ENCODE data around the gene FIBIN.

Gene FIBIN

DNA sequence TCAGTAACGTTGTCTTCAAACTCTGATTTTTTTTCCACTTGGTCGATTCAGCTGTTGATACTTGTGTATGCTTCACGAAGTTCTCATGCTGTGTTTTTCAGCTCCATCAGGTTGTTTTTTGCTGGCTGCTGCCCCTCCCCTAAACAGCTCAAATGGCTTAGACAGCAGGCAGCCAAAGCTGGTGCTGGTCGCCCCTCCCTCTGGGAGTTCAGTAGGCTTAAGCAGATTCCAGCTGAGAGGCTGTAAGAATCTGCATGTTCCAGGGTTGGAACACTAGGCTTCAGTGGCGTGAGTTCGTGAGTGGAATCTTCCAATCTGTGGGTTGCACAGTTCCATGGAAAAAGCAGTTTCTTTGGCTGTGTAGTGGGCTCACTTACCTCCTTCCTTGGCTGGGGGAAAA lies 10.3 kb upstream of the FIBIN start:
- no peak for TF ChIP-seq CEBPB (IDR thresholded peaks at IDR 0.05)
- TF ChIP-seq TAF1 (IDR thresholded peaks at IDR 0.05; ENCODE audit: low read depth): no peak
- no peak for TF ChIP-seq TCF12 (IDR thresholded peaks at IDR 0.05; ENCODE audit: low read depth)
- no peak for TF ChIP-seq ZBTB7A (IDR thresholded peaks at IDR 0.05; ENCODE audit: low read depth)
- TF ChIP-seq CREB1 (IDR thresholded peaks at IDR 0.05; ENCODE audit: low read depth): no peak
- TF ChIP-seq, protein P1, sequence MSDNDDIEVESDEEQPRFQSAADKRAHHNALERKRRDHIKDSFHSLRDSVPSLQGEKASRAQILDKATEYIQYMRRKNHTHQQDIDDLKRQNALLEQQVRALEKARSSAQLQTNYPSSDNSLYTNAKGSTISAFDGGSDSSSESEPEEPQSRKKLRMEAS (IDR thresholded peaks at IDR 0.05): no peak
- TF ChIP-seq, protein P2, sequence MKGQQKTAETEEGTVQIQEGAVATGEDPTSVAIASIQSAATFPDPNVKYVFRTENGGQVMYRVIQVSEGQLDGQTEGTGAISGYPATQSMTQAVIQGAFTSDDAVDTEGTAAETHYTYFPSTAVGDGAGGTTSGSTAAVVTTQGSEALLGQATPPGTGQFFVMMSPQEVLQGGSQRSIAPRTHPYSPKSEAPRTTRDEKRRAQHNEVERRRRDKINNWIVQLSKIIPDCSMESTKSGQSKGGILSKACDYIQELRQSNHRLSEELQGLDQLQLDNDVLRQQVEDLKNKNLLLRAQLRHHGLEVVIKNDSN (IDR thresholded peaks at IDR 0.05): no peak
- no peak for TF ChIP-seq YY1 (IDR thresholded peaks at IDR 0.05; ENCODE audit: low read depth)
- TF ChIP-seq NFIC (IDR thresholded peaks at IDR 0.05): no peak
- TF ChIP-seq FOXM1 (IDR thresholded peaks at IDR 0.05; ENCODE audit: borderline replicate concordance, low read depth): no peak

DNA sequence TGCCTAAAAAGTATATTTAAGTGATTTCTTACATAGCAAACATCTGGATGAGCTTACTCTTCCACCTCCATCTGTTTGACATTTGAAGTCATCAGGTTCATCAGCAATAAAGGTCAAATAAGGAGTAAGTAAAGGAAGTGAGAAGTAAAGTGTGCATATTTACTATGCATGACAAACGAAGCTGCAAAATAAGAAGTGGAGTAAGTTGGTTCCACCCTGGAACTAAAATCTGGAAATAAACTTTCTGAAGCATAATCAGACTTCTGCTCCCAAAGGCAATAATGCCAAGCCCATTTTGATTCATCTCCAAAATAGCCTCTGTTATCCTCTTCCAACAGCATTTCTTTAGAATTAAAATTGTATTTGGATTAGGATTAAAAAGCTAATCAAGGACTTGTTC lies 8.4 kb upstream of the FIBIN start:
- no peak for TF ChIP-seq FOXM1 (IDR thresholded peaks at IDR 0.05; ENCODE audit: borderline replicate concordance, low read depth)
- TF ChIP-seq CEBPB (IDR thresholded peaks at IDR 0.05): no peak
- TF ChIP-seq, protein P2 (IDR thresholded peaks at IDR 0.05): no peak
- TF ChIP-seq YY1 (IDR thresholded peaks at IDR 0.05; ENCODE audit: low read depth): no peak
- TF ChIP-seq, protein P3, sequence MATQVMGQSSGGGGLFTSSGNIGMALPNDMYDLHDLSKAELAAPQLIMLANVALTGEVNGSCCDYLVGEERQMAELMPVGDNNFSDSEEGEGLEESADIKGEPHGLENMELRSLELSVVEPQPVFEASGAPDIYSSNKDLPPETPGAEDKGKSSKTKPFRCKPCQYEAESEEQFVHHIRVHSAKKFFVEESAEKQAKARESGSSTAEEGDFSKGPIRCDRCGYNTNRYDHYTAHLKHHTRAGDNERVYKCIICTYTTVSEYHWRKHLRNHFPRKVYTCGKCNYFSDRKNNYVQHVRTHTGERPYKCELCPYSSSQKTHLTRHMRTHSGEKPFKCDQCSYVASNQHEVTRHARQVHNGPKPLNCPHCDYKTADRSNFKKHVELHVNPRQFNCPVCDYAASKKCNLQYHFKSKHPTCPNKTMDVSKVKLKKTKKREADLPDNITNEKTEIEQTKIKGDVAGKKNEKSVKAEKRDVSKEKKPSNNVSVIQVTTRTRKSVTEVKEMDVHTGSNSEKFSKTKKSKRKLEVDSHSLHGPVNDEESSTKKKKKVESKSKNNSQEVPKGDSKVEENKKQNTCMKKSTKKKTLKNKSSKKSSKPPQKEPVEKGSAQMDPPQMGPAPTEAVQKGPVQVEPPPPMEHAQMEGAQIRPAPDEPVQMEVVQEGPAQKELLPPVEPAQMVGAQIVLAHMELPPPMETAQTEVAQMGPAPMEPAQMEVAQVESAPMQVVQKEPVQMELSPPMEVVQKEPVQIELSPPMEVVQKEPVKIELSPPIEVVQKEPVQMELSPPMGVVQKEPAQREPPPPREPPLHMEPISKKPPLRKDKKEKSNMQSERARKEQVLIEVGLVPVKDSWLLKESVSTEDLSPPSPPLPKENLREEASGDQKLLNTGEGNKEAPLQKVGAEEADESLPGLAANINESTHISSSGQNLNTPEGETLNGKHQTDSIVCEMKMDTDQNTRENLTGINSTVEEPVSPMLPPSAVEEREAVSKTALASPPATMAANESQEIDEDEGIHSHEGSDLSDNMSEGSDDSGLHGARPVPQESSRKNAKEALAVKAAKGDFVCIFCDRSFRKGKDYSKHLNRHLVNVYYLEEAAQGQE (IDR thresholded peaks at IDR 0.05; ENCODE audit: low read depth): no peak
- no peak for TF ChIP-seq TEAD4 (IDR thresholded peaks at IDR 0.05)
- no peak for TF ChIP-seq TCF12 (IDR thresholded peaks at IDR 0.05; ENCODE audit: low read depth)
- no peak for TF ChIP-seq EGR1 (IDR thresholded peaks at IDR 0.05)
- TF ChIP-seq CREB1 (IDR thresholded peaks at IDR 0.05; ENCODE audit: low read depth): no peak
- TF ChIP-seq ZBTB7A (IDR thresholded peaks at IDR 0.05; ENCODE audit: low read depth): no peak
- TF ChIP-seq RAD21 (IDR thresholded peaks at IDR 0.05; ENCODE audit: low read depth): no peak
- no peak for TF ChIP-seq EP300 (IDR thresholded peaks at IDR 0.05; ENCODE audit: borderline replicate concordance)
- TF ChIP-seq, protein P1 (IDR thresholded peaks at IDR 0.05): no peak
- TF ChIP-seq NFIC (IDR thresholded peaks at IDR 0.05): no peak
- no peak for TF ChIP-seq TAF1 (IDR thresholded peaks at IDR 0.05; ENCODE audit: low read depth)

DNA sequence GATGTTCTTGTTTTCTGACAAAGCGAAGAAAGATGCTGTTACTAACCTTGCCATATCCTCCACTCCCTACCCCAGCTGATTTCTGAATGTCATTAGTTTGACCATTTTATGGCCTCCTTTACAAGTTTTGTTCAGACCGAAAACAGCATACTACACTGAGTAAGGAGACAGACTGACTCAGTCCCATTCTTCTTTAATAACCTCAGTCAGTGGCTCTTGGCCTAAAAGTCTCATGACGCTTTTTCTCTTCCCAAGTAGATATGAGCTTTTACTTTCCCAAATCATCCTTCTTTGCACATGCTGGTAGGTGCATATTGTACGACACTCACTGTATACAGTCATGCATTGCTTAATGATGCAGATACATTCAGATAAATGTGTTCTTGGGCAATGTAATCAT lies 8.0 kb upstream of the FIBIN start:
- TF ChIP-seq, protein P1 (IDR thresholded peaks at IDR 0.05): no peak
- TF ChIP-seq YY1 (IDR thresholded peaks at IDR 0.05; ENCODE audit: low read depth) (no peak), TAF1 (IDR thresholded peaks at IDR 0.05; ENCODE audit: low read depth) (no peak), CREB1 (IDR thresholded peaks at IDR 0.05; ENCODE audit: low read depth) (no peak), RAD21 (IDR thresholded peaks at IDR 0.05; ENCODE audit: low read depth) (no peak)

DNA sequence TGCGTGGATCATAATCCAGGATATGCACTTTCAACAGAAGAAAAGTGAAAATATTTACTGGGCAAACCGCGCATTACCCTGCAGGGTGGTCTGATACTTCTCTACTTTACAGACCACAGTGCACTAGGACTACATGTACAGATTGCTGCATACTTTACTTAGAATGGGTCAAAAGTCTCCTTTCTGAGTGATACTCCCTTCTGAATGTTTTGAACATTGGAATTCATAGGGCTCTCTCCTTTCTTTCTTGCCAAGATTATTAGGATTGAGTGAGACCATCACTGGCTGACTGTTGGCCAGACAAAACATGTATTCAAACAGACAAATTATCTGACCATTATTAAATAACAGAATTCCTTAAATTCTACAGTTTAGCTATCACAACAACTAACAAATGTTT lies 6.6 kb upstream of the FIBIN start:
- no peak for TF ChIP-seq ZBTB7A (IDR thresholded peaks at IDR 0.05; ENCODE audit: low read depth)
- no peak for TF ChIP-seq CREB1 (IDR thresholded peaks at IDR 0.05; ENCODE audit: low read depth)
- TF ChIP-seq FOXM1 (IDR thresholded peaks at IDR 0.05; ENCODE audit: borderline replicate concordance, low read depth): no peak
- TF ChIP-seq, protein P2 (IDR thresholded peaks at IDR 0.05): no peak
- TF ChIP-seq TCF12 (IDR thresholded peaks at IDR 0.05; ENCODE audit: low read depth): no peak
- no peak for TF ChIP-seq YY1 (IDR thresholded peaks at IDR 0.05; ENCODE audit: low read depth)
- TF ChIP-seq TAF1 (IDR thresholded peaks at IDR 0.05; ENCODE audit: low read depth): no peak
- TF ChIP-seq, protein P1 (IDR thresholded peaks at IDR 0.05): no peak
- no peak for TF ChIP-seq CEBPB (IDR thresholded peaks at IDR 0.05)
- no peak for TF ChIP-seq RAD21 (IDR thresholded peaks at IDR 0.05; ENCODE audit: low read depth)

DNA sequence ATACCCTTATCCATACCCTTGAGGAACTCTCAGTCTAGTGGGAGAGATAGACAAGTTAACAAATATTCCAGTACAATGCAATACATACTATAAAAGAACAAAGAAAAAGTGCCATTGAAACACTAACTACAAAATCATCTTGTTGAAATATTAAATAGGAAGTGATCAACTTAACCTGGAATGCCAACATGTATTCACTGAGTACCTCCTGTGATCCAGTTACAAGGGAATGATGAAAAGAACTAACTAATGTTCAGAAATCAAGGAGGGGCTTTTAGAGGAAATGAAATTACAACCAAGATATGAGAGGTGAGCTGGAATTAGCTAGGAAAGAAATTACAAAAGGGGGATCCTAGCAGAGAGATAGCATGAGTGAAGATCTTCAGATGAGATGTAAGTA lies 6.2 kb upstream of the FIBIN start:
- TF ChIP-seq TAF1 (IDR thresholded peaks at IDR 0.05; ENCODE audit: low read depth) (no peak), EP300 (IDR thresholded peaks at IDR 0.05; ENCODE audit: borderline replicate concordance) (no peak), EGR1 (IDR thresholded peaks at IDR 0.05) (no peak), NFIC (IDR thresholded peaks at IDR 0.05) (no peak), CEBPB (IDR thresholded peaks at IDR 0.05) (no peak), CREB1 (IDR thresholded peaks at IDR 0.05; ENCODE audit: low read depth) (no peak)

DNA sequence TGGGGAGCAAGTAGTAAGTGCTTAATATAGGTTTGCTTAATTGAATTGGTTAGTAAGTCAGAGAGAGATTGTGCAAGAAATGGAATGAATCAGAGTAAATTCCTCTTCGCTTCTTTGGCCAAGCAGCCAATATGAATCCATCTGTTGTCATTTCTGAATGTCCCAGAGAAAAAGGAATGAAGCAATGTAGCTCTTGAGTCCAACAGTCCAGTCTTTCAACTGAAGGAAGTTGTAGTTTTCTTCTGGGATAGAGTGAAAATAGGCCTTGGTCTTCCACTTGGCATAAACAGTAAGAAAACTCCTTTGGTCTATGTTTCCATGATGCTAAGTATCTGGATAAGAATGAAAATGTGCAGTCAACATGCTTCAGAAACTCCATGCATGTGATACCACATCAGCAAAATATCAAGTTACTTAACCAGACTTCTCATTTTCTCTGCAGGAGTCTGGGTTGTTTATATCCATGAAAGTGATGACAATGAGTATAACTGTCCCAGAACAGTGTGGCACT lies 1.8 kb upstream of the FIBIN start:
- TF ChIP-seq FOXM1 (IDR thresholded peaks at IDR 0.05; ENCODE audit: borderline replicate concordance, low read depth): no peak
- no peak for TF ChIP-seq TEAD4 (IDR thresholded peaks at IDR 0.05)
- TF ChIP-seq CREB1 (IDR thresholded peaks at IDR 0.05; ENCODE audit: low read depth): no peak

DNA sequence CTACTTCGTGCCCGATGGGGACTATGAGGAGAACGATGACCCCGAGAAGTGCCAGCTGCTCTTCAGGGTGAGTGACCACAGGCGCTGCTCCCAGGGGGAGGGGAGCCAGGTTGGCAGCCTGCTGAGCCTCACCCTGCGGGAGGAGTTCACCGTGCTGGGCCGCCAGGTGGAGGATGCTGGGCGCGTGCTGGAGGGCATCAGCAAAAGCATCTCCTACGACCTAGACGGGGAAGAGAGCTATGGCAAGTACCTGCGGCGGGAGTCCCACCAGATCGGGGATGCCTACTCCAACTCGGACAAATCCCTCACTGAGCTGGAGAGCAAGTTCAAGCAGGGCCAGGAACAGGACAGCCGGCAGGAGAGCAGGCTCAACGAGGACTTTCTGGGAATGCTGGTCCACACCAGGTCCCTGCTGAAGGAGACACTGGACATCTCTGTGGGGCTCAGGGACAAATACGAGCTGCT lies 751 bp downstream of the FIBIN start:
- TF ChIP-seq EP300 (IDR thresholded peaks at IDR 0.05; ENCODE audit: borderline replicate concordance): no peak
- TF ChIP-seq EGR1 (IDR thresholded peaks at IDR 0.05): no peak
- TF ChIP-seq TCF12 (IDR thresholded peaks at IDR 0.05; ENCODE audit: low read depth): no peak
- no peak for TF ChIP-seq YY1 (IDR thresholded peaks at IDR 0.05; ENCODE audit: low read depth)
- no peak for TF ChIP-seq TAF1 (IDR thresholded peaks at IDR 0.05; ENCODE audit: low read depth)
- TF ChIP-seq ZBTB7A (IDR thresholded peaks at IDR 0.05; ENCODE audit: low read depth): no peak
- no peak for TF ChIP-seq RAD21 (IDR thresholded peaks at IDR 0.05; ENCODE audit: low read depth)
- no peak for TF ChIP-seq FOXM1 (IDR thresholded peaks at IDR 0.05; ENCODE audit: borderline replicate concordance, low read depth)
- TF ChIP-seq, protein P3 (IDR thresholded peaks at IDR 0.05; ENCODE audit: low read depth): no peak
- no peak for TF ChIP-seq CREB1 (IDR thresholded peaks at IDR 0.05; ENCODE audit: low read depth)
- no peak for TF ChIP-seq NFIC (IDR thresholded peaks at IDR 0.05)
- no peak for TF ChIP-seq TEAD4 (IDR thresholded peaks at IDR 0.05)

Data from Ishikawa (cell line).